GM12878 (cell line): Measurements from ENCODE around the gene EFNA2. TPM values are rescaled to one million over a fixed set of nuclear protein-coding genes. Genes with fewer than 3 reads are reported as not detected.
A peak's percentile ranks its signal among the peaks of the same experiment; 100 is the strongest.

ENCODE experiments used
- ATAC-seq: fragments of 200-7000 bp; cut with Tn5 transposase; 3 replicates; pipeline ENCODE4 v1.9.1; 2020; ENCODE audit warnings: mild to moderate bottlenecking, moderate library complexity
- BruUV-seq: library from RNA; stranded (reverse); fragments of 400-500 nt; replicated peaks from 2 replicates; lab custom pipeline; 2021; lab: Mats Ljungman, UMichigan
- CTCF ChIA-PET: fragments of 300-600 bp; sonication (Branson Sonifier 250); formaldehyde crosslinking; extraction: SDS; loops from one replicate; lab custom pipeline; 2021; ENCODE audit warnings: inconsistent platforms; lab: Yijun Ruan, JAX
- POLR2A ChIA-PET: fragments of 350-600 bp; formaldehyde crosslinking; extraction: SDS; loops from one replicate; lab custom pipeline; 2021; ENCODE audit warnings: inconsistent platforms; lab: Charles Lee
- RAD21 ChIA-PET: fragments of 300-600 bp; sonication (Branson Sonifier 250); formaldehyde crosslinking; loops from one replicate; lab custom pipeline; 2023; ENCODE audit warnings: antibody characterized with exemption; ENCODE audit not compliant: unreplicated experiment; lab: Charles Lee
- SMC1A ChIA-PET: fragments of 300-600 bp; sonication (Branson Sonifier 250); formaldehyde crosslinking; loops from one replicate; lab custom pipeline; 2023; ENCODE audit not compliant: unreplicated experiment, uncharacterized antibody; lab: Charles Lee
- DNase-seq: peaks from one replicate; pipeline ENCODE4 v3.0.0-alpha.2; 2011; ENCODE audit warnings: low read depth, low spot score
- FAIRE-seq: peaks from 3 replicates; lab custom pipeline; 2011; peaks lifted over from hg19 to GRCh38; lab: Jason Lieb, UNC
- H2AFZ ChIP-seq: 2 replicates; pipeline ENCODE4 v1.6.0; 2011; ENCODE audit warnings: low read depth, low read length, control low read depth; ENCODE audit not compliant: control insufficient read depth
- H3K27ac ChIP-seq: 2 replicates; pipeline ENCODE4 v1.5.1; 2011; ENCODE audit warnings: control low read depth; ENCODE audit not compliant: control insufficient read depth, insufficient read depth
- H3K27me3 ChIP-seq, 2 experiments: replicated peaks in 1 of 2; 2 replicates each; pipeline versions ENCODE4 v1.6.0 to v1.6.1; 2011; ENCODE audit warnings: low read length in 1 of 2; ENCODE audit not compliant: control insufficient read depth in 2 of 2, insufficient read depth in 2 of 2
- H3K36me3 ChIP-seq, 2 experiments: 2 replicates each; pipeline ENCODE4 v1.5.1; 2011; ENCODE audit warnings: low read length in 1 of 2; ENCODE audit not compliant: control insufficient read depth in 2 of 2, insufficient read depth in 2 of 2
- H3K4me1 ChIP-seq: 2 replicates; pipeline ENCODE4 v1.6.1; 2011; ENCODE audit warnings: mild to moderate bottlenecking, low read length, moderate library complexity, mixed read lengths; ENCODE audit not compliant: control insufficient read depth, insufficient read depth
- H3K4me2 ChIP-seq: 2 replicates; pipeline ENCODE4 v1.6.0; 2011; ENCODE audit warnings: control low read depth; ENCODE audit not compliant: control insufficient read depth, insufficient read depth
- H3K4me3 ChIP-seq: fragments of 200-600 bp; sonication (generic); 2 replicates; pipeline ENCODE4 v1.5.1; 2016
- H3K79me2 ChIP-seq: 2 replicates; pipeline ENCODE4 v1.6.0; 2011; ENCODE audit warnings: low read length; ENCODE audit not compliant: control insufficient read depth, insufficient read depth
- H3K9ac ChIP-seq: 2 replicates; pipeline ENCODE4 v1.8.0; 2011; ENCODE audit warnings: low read length, control low read depth, mixed read lengths; ENCODE audit not compliant: control insufficient read depth, insufficient read depth
- H3K9me3 ChIP-seq: replicated peaks from 3 replicates; pipeline ENCODE4 v1.5.1; 2011; ENCODE audit warnings: mild to moderate bottlenecking, low read length; ENCODE audit not compliant: control insufficient read depth, insufficient read depth
- H4K20me1 ChIP-seq: 2 replicates; pipeline ENCODE4 v1.6.0; 2011; ENCODE audit not compliant: control insufficient read depth, insufficient read depth
- BCLAF1 ChIP-seq: fragments of 450-650 bp; IDR thresholded peaks from 2 replicates; pipeline ENCODE4 v1.6.1; 2017; ENCODE audit warnings: antibody characterized with exemption, mild to moderate bottlenecking, moderate library complexity
- CBX5 ChIP-seq: sonication (generic); IDR thresholded peaks from 2 replicates; pipeline ENCODE4 v1.6.1; 2016; ENCODE audit warnings: low read depth, moderate library complexity, mild to moderate bottlenecking, inconsistent platforms
- CHD2 ChIP-seq: IDR thresholded peaks from 2 replicates; pipeline ENCODE4 v1.6.1; 2011; ENCODE audit warnings: low read depth, low read length, improper control_type of control experiment, borderline replicate concordance
- DPF2 ChIP-seq: fragments of 450-650 bp; IDR thresholded peaks from 2 replicates; pipeline ENCODE4 v1.6.1; 2017; ENCODE audit warnings: mild to moderate bottlenecking
- ESRRA ChIP-seq: IDR thresholded peaks from 2 replicates; pipeline ENCODE4 v1.6.1; 2012; ENCODE audit warnings: mild to moderate bottlenecking, low read length, improper control_type of control experiment
- EZH2 ChIP-seq: IDR thresholded peaks from 2 replicates; pipeline ENCODE4 v1.6.1; 2012; ENCODE audit warnings: low read depth, mild to moderate bottlenecking, control low read depth, inconsistent platforms, low read length, borderline replicate concordance; ENCODE audit not compliant: control insufficient read depth
- GABPA ChIP-seq: IDR thresholded peaks from 2 replicates; pipeline ENCODE4 v1.6.1; 2014; ENCODE audit warnings: antibody characterized with exemption, low read depth, mild to moderate bottlenecking, inconsistent platforms
- MEF2A ChIP-seq: IDR thresholded peaks from 2 replicates; pipeline ENCODE4 v1.6.1; 2011; ENCODE audit warnings: low read depth, mild to moderate bottlenecking, low read length, moderate library complexity; ENCODE audit not compliant: insufficient read depth
- MYC ChIP-seq: IDR thresholded peaks from 2 replicates; pipeline ENCODE4 v1.6.1; 2011; ENCODE audit warnings: mild to moderate bottlenecking, low read length, moderate library complexity, inconsistent platforms; ENCODE audit not compliant: insufficient read depth, insufficient replicate concordance, insufficient read length, severe bottlenecking
- NRF1 ChIP-seq: conservative IDR thresholded peaks from 2 replicates; pipeline ENCODE4 v1.6.1; 2011; ENCODE audit warnings: mild to moderate bottlenecking, low read depth, low read length, improper control_type of control experiment
- PML ChIP-seq: IDR thresholded peaks from 2 replicates; pipeline ENCODE4 v1.6.1; 2012; ENCODE audit warnings: low read length, inconsistent platforms
- SREBF2 ChIP-seq: IDR thresholded peaks from 2 replicates; pipeline ENCODE4 v1.6.1; 2012; ENCODE audit warnings: mild to moderate bottlenecking, low read length
- TCF12 ChIP-seq: IDR thresholded peaks from 2 replicates; pipeline ENCODE4 v1.6.1; 2011; ENCODE audit warnings: low read depth, mild to moderate bottlenecking, low read length
- TCF3 ChIP-seq: IDR thresholded peaks from 2 replicates; pipeline ENCODE4 v1.6.1; 2012; ENCODE audit warnings: low read depth, mild to moderate bottlenecking, low read length, borderline replicate concordance; ENCODE audit not compliant: insufficient read depth
- YY1 ChIP-seq: IDR thresholded peaks from 2 replicates; pipeline ENCODE4 v1.6.1; 2011; ENCODE audit warnings: low read depth, mild to moderate bottlenecking, low read length
- ZSCAN29 ChIP-seq: fragments of 450-650 bp; IDR thresholded peaks from 2 replicates; pipeline ENCODE4 v1.6.1; 2017; ENCODE audit warnings: mild to moderate bottlenecking, moderate library complexity
- WGBS: methylation state at CpG from one replicate; pipeline ENCODE4 v1.1.6; 2016; ENCODE audit warnings: low lambda C conversion rate; ENCODE audit not compliant: insufficient replicate concordance, insufficient coverage; ENCODE audit errors: missing lambda C conversion rate; 5-methylcytosine and 5-hydroxymethylcytosine counted together
- in situ Hi-C: fragments of 300-500 bp; cut with MboI; formaldehyde crosslinking; loops from 9 replicates; pipeline ENCODE4 v1.14.3; 2018; ENCODE audit warnings: mixed read lengths
- intact Hi-C: fragments of 100-400 bp; cut with micrococcal nuclease; formaldehyde crosslinking; loops from one replicate; pipeline ENCODE4 v1.14.2; 2022; ENCODE audit not compliant: unreplicated experiment
- polyA plus RNA-seq, 11 experiments: library from polyadenylated mRNA; depleted of rRNA in 4 of 11; unstranded in 6 of 11; stranded (reverse) in 5 of 11; fragments of >200 nt; fragmentation: Nextera tagmentation in 4 of 11; fragmentation: Illumina TruSeq in 1 of 11; extraction: Ambion mirVana in 4 of 11; extraction: Trizol in 1 of 11; gene quantifications; 1 replicate in 1 of 11; 2 replicates in 10 of 11; pipeline versions ENCODE4 v1.2.1 to v1.2.3, GENCODE V29; 2011 to 2016; ENCODE audit warnings: inconsistent platforms in 2 of 11, missing spikeins in 2 of 11, low read depth in 1 of 11
- total RNA-seq, 4 experiments: library from RNA; depleted of rRNA in 3 of 4; stranded (reverse); fragments of >200 nt in 3 of 4; fragmentation: Illumina TruSeq in 1 of 4; extraction: Trizol in 1 of 4; gene quantifications; 2 replicates each; pipeline versions ENCODE4 v1.2.1 to v1.2.3, GENCODE V29; 2013 to 2021
- TF ChIP-seq, protein P1 (sequence below): IDR thresholded peaks from 2 replicates; pipeline ENCODE4 v1.6.1; 2011; ENCODE audit warnings: mild to moderate bottlenecking, low read depth, low read length, moderate library complexity; ENCODE audit not compliant: insufficient replicate concordance
- TF ChIP-seq, protein P2 (sequence below): fragments of 450-650 bp; IDR thresholded peaks from 2 replicates; pipeline ENCODE4 v1.6.1; 2014; ENCODE audit warnings: mild to moderate bottlenecking

EFNA2 gene
- total and polyA plus RNA-seq, 10 of the 15 experiments (the other 5 are each of a cell fraction or from before 2014, with no cell fraction given): not detected

- ATAC-seq: peak; percentile 37
- peak overlapping the region; percentile 92 for H3K4me2 ChIP-seq
- peaks cover 8 to 9% of the 10 kb centered on the region in 2 experiments for H3K36me3 ChIP-seq
- DNase-seq: no peak
- H3K4me3 ChIP-seq: peak overlapping the region; percentile 53; the same call in 1 of the 2 replicates
- 1% methylated on average over 34 of the region's 59 CpGs for WGBS
- CTCF ChIA-PET: interaction anchor here (0.8 to 7.2 kb wide), 11 partner anchors 8 to 177 kb away, joined by 3 to 363 read pairs (median 6); partner anchors contain the start of genes ATP5F1D and FAM174C
- peaks cover 59% of the 10 kb centered on the region for H3K4me1 ChIP-seq
- H3K27ac ChIP-seq: peak overlapping the region; percentile 7; the same call in 1 of the 2 replicates
- no peaks in the 10 kb centered on the region for H3K9me3 ChIP-seq
- H4K20me1 ChIP-seq: no peaks in the 10 kb centered on the region; the same call in 1 of the 2 replicates
- intact Hi-C loops (loop anchor here (1.0 kb wide), 2 partner anchors 18 to 23 kb away; no protein-coding TSS in a partner anchor), in situ Hi-C loops (loop anchor here (10.0 kb wide), 1 partner anchor 818 kb away; no protein-coding TSS in a partner anchor)
- peak overlapping the region; percentile 60 for H2AFZ ChIP-seq
- FAIRE-seq: no peak
- SMC1A ChIA-PET: interaction anchor here (0.7 to 7.3 kb wide), 4 partner anchors 9 to 23 kb away, joined by 3 to 172 read pairs (median 9); partner anchors contain the start of gene ATP5F1D
- H3K27me3 ChIP-seq: no peaks in the 10 kb centered on the region
- no TSS peak for BruUV-seq
- RAD21 ChIA-PET: interaction anchor here (0.8 to 5.1 kb wide), 14 partner anchors 8 to 343 kb away, joined by 3 to 336 read pairs (median 4); partner anchors contain the start of genes ARHGAP45, ATP5F1D, FAM174C and WDR18
- no peak overlapping the region for H3K9ac ChIP-seq
- peaks cover 33% of the 10 kb centered on the region for H3K79me2 ChIP-seq
- POLR2A ChIA-PET: interaction anchor here (0.6 to 8.7 kb wide), 10 partner anchors 8 to 498 kb away, joined by 3 to 184 read pairs (median 6); partner anchors contain the start of genes ATP5F1D and FAM174C
- TF ChIP-seq CBX5 (no peak), MYC (no peak), PML (no peak), CHD2 (no peak), EZH2 (no peak), TCF12 (no peak), SREBF2 (no peak), NRF1 (no peak), BCLAF1 (peak; percentile 71; the same call in 1 of the 2 replicates), MEF2A (no peak; the same call in 1 of the 2 replicates), DPF2 (peak; percentile 94), YY1 (peak; percentile 73; the same call in 1 of the 2 replicates), GABPA (no peak), TCF3 (no peak), ZSCAN29 (peak; percentile 63; the same call in 1 of the 2 replicates), ESRRA (no peak)
- TF ChIP-seq, protein P1, sequence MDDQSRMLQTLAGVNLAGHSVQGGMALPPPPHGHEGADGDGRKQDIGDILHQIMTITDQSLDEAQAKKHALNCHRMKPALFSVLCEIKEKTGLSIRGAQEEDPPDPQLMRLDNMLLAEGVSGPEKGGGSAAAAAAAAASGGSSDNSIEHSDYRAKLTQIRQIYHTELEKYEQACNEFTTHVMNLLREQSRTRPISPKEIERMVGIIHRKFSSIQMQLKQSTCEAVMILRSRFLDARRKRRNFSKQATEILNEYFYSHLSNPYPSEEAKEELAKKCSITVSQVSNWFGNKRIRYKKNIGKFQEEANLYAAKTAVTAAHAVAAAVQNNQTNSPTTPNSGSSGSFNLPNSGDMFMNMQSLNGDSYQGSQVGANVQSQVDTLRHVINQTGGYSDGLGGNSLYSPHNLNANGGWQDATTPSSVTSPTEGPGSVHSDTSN: no peak
- TF ChIP-seq, protein P2, sequence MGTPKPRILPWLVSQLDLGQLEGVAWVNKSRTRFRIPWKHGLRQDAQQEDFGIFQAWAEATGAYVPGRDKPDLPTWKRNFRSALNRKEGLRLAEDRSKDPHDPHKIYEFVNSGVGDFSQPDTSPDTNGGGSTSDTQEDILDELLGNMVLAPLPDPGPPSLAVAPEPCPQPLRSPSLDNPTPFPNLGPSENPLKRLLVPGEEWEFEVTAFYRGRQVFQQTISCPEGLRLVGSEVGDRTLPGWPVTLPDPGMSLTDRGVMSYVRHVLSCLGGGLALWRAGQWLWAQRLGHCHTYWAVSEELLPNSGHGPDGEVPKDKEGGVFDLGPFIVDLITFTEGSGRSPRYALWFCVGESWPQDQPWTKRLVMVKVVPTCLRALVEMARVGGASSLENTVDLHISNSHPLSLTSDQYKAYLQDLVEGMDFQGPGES: no peak
These were observed 18.7 kb upstream of the EFNA2 start for GRCh38 chr19:1266916-1267476.
